Stimulated activated CD4-positive, alpha-beta T cell treated with anti-CD3 and anti-CD28 coated beads, Interleukin-2, amount 100 ng/mL, for 24 hours (primary cell): ENCODE results near the gene PLAAT3.
"Not testable (repeated sequence)": the region's sequence is repeated elsewhere in the genome, so short reads cannot be mapped to it uniquely, and the experiment has no call there.

ENCODE experiments used
- DNase-seq, 2 donors: peaks; one replicate each; pipeline ENCODE4 v3.0.0-alpha.2; 2020

The PLAAT3 gene

GRCh38 chr11:63614136-63614671, at the start of gene PLAAT3:
TSS of gene PLAAT3 (minus strand) at chr11:63614433. CDS start at chr11:63614014, 419 bp downstream.
- DNase-seq, result peak; percentile 33 to 54

DNA sequence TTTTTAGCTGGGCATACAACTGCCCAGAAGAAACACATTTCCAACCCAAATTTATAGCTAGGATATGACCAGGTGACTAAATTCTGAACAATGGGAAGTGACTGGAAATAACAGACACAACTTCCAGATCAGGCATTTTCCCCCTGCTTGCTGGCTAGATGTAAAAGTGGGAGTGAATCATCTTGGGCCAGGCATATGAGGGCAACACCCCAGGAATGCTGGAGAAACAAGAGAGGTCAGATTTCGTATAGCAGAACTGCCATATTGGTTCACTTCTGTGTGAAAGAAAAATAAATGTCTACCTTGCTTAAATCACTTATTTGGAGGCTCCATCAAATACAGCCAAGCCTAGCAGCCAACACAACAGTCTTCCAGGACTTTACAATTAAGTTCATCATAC, 49.6 kb upstream of the PLAAT3 start:
- no peak for DNase-seq

DNA sequence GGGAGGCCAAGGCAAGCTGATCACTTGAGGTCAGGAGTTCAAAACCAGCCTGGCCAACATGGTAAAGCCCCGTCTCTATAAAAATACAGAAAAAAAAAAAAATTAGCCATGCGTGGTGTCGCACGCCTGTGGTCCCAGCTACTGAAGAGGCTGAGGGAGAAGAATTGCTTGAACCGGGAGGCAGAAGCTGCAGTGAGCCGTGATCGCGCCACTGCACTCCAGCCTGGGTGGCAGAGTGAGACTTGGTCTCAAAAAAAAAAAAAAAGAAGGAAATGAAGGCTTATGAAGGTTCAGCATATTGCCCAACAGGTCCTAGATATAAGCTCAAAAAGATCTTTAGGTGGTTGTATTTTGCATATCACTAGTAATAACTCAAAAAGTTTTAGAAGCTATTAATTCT, 46.7 kb upstream of the PLAAT3 start:
- DNase-seq, result no peak

DNA sequence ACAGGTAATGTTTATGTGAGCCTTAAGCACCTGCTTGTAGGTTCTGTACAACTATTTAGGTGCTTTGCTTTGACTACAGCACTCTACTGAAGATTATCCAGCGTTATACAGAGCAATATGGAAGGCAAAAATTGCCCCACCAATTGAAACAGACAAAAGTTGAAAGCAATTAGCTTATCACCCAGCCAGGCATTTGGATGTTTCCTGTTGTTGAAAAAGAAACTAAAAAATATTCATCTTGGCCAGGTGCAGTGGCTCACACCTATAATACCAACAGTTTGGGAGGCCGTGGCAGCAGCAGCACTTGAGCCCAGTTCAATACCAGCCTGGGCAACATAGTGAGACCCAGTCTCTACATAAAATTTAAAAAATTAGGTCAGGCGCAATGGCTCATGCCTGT, 38.4 kb upstream of the PLAAT3 start:
- no peak for DNase-seq

DNA sequence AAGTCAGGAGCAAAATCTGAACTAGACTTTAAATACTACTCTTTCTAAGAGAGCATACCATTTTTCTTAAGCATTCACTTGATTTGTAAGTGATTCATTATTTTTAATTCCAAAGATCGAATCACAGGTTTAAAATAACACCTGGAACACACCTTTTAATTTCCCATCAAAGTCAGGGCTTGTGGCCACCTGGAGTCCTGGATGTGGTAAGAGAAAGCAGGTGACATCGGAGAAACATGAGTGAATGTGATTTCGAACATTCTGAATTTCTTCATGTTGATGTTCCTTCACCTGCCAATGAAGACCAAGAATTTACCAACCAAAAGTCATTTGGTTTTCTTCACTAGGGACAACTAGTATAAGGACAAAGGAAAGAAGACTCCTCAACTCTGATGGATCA, 29.0 kb upstream of the PLAAT3 start:
- DNase-seq, result no peak

DNA sequence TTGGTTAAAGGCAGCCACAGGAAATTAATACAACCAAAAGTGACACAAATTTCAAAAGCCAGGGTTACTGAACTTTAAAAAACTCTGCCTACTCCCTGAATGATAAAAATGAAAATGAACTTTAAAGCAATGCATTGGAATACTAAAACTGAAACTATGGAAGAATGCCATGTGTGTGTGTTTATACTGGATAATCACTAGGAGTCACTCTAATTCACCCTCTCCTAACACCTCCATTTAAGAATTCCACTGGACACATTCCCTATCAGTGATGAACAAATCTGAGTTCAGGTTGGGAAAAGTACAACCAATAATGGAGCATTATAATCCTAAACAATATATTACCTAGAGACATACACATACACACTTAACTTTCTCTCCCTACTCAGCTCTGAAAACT, 27.5 kb upstream of the PLAAT3 start:
- no peak for DNase-seq

DNA sequence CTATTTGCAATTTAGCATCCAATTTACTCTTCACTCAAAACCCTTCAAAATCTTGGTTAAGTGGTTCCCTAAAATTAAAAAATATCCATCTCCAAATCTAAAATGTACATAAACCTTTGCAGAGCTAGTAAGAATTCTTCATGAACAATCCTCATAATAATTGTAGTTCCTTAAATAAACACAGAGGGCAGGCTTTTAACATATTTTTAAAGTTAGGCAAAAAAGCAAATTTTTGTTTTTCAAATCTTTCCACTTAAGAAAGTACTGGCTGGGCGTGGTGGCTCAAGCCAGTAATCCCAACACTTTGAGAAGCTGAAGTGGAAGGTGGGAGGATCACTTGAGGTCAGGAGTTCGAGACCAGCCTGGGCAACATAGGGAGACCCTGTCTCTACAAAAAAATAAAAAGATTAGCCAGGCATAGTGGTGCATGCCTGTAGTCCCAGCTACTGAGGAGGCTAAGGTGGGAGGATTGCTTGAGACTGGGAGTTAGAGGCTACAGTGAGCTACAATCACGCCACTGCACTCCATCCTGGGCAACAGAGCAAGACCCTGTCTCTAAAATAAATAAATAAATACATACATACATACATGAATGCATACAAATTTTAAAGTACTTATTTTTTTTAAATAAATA, 25.1 kb upstream of the PLAAT3 start:
- no peak for DNase-seq

DNA sequence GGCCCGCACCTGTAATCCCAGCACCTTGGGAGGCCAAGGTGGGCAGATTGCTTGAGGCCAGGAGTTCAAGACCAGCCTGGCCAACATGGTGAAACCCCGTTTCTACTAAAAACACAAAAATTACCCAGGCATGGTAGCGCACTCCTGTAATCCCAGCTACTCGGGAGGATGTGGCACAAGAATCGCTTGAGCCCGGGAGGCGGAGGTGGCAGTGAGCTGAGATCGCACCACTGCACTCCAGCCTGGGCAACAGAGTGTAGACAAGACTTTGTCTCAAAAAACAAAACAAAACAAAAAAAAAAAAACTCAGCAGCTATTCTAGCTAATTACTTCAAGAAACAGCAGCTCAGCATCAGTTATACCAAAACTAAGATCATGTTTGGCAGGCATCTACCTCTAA, 24.2 kb upstream of the PLAAT3 start:
- not testable (repeated sequence) for DNase-seq

GRCh38 chr11:63635762-63636465, 21.7 kb upstream of the PLAAT3 start:
- peak; percentile 72 to 73 for DNase-seq

- DNase-seq, result no peak
Observed at GRCh38 chr11:63629426-63629825, 15.2 kb upstream of the PLAAT3 start.

GRCh38 chr11:63623513-63624140, 9.4 kb upstream of the PLAAT3 start:
- no peak for DNase-seq

DNA sequence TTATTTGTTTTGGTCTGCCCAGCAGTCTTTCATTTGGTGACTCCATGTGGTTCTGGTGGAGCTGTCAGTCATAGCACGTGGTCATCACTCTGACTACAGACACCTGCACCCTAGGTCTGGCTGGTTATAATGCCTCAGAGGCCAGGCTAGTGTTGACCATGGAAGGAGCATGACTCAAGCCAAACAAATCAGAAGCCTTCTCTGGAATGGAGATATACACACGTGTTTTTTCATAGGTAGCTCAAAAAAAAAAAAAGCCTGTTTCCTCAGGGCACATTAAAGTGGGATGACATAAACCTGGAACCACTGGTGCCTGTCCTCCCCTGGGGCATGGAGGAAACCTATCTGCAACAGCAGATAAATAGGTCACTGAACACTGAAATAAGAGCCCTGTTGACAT, 8.1 kb upstream of the PLAAT3 start:
- DNase-seq, result no peak

DNA sequence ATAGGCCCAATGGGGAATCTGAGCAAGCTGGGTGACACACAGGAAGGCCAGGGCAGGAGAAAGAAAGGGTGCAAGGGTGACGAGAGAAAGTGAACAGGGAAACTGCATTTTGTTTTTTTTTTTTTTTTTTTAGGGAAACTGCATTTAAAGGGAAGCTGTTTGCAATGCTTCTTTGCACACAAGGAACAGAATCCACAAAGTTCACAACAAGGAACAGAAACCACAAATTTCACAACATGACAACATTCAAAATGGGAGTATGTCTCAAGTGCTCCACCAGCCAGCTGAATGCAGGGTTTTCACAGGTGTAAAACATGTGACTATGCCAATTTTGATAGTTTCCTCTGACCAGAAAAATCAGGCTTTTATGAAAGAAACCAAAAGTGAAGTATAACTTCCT, 6.8 kb upstream of the PLAAT3 start:
- no peak for DNase-seq

GRCh38 chr11:63619967-63620366, 5.7 kb upstream of the PLAAT3 start:
- no peak for DNase-seq

DNA sequence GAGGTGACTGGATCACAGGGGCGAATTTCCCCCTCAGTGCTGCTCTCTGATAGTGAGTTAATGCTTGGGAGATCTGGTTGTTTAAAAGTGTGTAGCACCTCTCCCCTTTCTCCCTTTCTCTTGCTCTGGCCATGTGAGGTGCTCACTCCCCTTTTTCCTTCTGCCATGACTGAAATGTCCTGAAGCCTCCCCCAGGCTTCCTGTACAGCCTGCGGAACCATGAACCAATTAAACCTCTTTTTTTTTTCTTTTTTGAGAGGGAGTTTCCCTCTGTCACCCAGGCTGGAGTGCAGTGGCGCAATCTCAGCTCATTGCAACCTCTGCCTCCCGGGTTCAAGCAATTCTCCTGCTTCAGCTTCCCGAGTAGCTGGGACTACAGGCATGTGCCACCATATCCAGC, 3.5 kb upstream of the PLAAT3 start:
- DNase-seq, result not testable (repeated sequence)

GRCh38 chr11:63616953-63617352, 2.7 kb upstream of the PLAAT3 start:
- no peak for DNase-seq

DNA sequence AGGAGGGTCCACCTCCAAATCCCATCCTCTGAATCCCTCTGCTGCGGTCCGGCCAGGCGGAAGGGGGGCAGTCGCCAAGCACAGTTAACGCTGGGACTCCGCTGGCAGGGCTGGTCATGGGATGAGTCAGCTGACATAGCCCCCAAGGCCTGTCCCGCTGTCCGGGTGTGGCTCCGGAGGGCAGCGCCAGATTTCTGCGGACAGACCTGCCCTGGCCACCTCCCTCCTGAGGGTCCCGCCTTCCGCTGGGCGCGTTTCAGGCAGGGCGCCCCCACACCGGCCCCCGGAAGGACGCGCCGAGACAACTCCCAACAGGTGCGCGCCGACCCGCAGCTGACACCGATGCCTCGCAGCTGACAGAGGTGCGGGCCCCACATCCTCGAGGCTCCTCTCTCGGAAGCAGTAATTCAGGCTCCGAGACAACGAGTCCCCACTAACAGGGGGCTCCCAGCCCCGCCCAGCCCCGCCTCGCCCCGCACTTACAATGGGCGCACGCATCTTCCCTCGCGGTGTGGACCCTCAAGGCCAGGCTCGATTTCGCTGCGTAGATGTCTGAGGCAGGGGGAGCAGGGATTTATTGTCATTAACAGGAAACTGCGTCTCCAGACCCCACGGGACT, 607 bp downstream of the PLAAT3 start:
- peak; percentile 26 to 38 for DNase-seq

DNA sequence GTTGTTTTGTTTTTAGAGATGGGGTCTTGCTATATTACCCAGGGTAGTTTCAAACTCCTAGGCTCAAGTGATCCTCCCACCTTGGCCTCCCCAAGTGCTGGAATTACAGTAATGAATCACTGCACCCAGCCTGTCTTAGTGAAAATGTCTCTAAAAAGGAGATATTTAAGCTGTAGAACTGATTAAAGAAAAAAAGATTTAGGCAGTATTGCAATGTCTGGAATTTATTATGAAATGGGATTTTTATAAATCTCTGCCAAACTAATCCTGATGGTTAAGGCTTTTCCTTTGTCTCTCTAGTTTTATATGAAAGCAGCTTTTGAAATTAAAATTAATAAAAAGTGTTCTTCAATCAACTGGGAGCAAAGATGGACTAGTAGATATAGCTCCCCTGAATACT, 2.1 kb downstream of the PLAAT3 start:
- DNase-seq, result no peak

DNA sequence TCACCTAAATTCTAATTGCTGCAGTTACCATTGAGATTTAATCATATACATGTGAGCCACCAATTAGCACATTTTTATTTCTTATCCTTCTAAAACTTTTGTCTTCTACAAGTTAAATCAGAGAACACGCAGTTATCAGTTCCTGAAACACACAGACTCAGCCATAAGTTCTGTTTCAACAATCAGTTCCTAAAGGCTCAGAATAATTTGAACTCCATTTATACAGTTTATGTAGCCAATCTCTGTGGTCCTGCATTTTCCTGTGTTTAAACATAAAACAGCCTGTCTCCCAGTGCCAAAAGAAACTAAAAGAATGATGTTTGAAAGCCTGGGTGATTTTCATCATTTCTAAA, 2.9 kb downstream of the PLAAT3 start:
- DNase-seq, result no peak

DNA sequence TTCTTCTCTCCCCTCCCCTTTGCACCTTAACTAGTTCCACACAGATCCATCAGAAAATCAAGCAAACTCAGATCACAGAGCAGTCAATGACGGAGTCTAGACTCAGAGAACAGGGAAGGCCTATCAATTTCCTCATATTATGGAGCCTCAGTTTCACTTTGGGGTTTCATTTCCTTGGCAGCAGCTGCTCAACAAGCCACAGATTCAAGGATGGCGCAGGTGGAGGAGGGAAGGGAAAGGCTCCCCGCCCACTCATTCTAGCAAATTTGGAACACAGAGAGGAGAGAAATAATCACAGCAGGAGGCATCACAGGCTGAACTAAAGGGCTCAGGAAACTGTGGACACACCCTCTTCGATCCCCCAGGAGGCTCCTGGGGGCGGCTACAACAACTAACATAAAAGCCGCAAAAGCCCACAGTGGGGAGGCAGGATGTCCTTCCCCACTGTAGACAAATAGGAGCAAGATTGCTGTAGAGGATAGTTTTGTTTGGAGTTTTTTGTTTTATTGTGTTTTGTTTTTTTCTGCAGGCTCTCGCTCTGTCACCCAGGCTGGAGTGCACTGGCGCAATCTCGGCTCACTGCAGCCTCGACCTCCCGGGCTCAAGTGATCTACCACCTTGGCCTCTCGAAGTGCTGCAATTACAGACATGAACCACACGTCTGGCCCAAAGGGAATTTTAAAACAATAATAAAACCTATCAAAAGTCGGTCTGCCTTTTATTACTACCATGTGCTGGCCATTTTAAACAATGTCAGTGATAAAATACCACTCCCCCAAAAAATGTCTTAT, 3.4 kb downstream of the PLAAT3 start:
- DNase-seq, result no peak

DNA sequence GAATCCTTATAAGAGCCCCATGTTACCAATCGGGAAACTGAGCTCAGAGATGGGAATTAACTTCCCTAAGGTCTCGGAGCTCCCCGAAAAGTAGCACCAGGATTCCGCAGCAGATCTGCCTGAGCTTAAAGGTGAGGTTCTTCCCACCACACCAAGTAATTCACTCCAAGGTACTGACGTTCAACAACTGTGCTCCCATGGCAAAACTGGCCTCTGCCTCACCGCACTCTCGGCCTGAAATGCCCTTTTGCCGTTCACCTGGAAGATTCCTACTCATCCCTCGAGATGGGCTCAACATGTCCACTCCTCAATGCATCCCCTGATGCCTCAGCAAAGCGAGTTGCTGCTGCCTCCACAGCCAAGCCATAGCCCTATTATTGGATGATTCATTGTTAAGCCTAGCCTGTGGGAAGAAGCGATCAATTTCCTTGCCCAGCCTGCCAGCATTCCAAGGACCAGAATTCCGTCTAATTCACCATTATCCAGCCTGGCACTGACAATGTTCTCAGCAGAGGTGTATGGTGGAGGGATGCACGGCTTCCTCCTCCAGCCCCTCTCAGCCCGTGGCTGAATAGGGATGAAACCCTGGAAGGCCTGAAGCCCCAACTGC, 4.2 kb downstream of the PLAAT3 start:
- DNase-seq, result no peak

DNA sequence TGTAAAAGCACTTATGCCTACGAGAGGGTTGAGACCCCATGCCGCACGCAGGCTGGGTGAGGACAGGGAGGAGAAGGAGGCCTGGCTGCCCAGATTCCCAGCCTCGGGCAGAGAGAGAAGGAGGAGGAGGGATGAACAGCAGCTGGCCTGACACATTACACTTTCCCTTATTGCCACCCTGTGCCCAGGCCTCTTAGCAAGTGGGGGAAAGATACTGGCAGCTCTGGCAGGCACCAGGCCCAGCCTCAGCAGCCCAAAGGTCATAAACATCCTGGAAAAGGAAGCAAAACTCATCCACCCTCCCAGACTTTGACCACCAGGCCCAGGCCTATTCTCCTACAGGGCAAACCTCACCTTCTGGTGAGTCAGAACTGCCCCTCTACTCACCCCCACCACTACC, 4.7 kb downstream of the PLAAT3 start:
- no peak for DNase-seq
